H1 (cell line): Measurements from ENCODE around the gene HS6ST2.

Experiments used
- EGR1 ChIP-seq: IDR thresholded peaks from 2 replicates; pipeline ENCODE4 v1.6.1; 2011; ENCODE audit warnings: low read depth, low read length, borderline replicate concordance
- GABPA ChIP-seq: IDR thresholded peaks from 2 replicates; pipeline ENCODE4 v1.6.1; 2011; ENCODE audit warnings: mild to moderate bottlenecking, low read length, moderate library complexity, borderline replicate concordance; ENCODE audit not compliant: insufficient read depth
- POLR2A ChIP-seq, 2 experiments: IDR thresholded peaks; 1 replicate in 1 of 2; 2 replicates in 1 of 2; pipeline ENCODE4 v1.6.1; 2011; ENCODE audit warnings: low read depth in 2 of 2, low read length in 2 of 2, mild to moderate bottlenecking in 2 of 2; ENCODE audit errors: control extremely low read depth in 1 of 2
- TBP ChIP-seq: IDR thresholded peaks from 2 replicates; pipeline ENCODE4 v1.6.1; 2011; ENCODE audit warnings: low read depth, low read length, improper control_type of control experiment
- TF ChIP-seq, protein P1 (sequence below), 3 experiments: IDR thresholded peaks; 1 replicate in 2 of 3; 2 replicates in 1 of 3; pipeline versions ENCODE4 v1.5.1 to v1.6.1; 2011; ENCODE audit warnings: low read length in 3 of 3, mild to moderate bottlenecking in 3 of 3, inconsistent platforms in 2 of 3, low read depth in 1 of 3, moderate library complexity in 1 of 3; ENCODE audit not compliant: insufficient read depth in 1 of 3; ENCODE audit errors: control extremely low read depth in 1 of 3
- TF ChIP-seq, protein P2 (sequence below): IDR thresholded peaks from 2 replicates; pipeline ENCODE4 v1.6.1; 2012; ENCODE audit warnings: inconsistent platforms

DNA sequence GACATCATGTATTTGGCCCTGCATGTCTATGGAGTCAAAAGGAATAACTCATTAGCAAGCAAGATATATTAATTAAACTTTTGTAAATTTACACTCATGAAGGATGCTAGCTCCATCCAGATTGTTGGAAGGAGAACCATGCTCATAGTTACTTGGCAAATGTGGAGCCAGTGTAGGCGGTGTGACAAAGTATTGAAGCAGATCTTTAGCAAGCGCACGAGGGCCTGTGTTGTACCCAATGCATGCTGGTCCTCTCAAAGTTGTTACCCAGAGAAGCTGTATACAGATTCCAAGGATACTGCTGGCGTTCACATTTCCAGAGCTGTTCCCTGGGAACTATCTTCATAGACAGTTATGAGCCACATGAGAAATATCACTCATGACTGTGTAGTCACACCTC, 273.2 kb downstream of the HS6ST2 start:
- no peak for TF ChIP-seq EGR1
- no peak for TF ChIP-seq TBP
- TF ChIP-seq GABPA, result no peak
- TF ChIP-seq, protein P1, sequence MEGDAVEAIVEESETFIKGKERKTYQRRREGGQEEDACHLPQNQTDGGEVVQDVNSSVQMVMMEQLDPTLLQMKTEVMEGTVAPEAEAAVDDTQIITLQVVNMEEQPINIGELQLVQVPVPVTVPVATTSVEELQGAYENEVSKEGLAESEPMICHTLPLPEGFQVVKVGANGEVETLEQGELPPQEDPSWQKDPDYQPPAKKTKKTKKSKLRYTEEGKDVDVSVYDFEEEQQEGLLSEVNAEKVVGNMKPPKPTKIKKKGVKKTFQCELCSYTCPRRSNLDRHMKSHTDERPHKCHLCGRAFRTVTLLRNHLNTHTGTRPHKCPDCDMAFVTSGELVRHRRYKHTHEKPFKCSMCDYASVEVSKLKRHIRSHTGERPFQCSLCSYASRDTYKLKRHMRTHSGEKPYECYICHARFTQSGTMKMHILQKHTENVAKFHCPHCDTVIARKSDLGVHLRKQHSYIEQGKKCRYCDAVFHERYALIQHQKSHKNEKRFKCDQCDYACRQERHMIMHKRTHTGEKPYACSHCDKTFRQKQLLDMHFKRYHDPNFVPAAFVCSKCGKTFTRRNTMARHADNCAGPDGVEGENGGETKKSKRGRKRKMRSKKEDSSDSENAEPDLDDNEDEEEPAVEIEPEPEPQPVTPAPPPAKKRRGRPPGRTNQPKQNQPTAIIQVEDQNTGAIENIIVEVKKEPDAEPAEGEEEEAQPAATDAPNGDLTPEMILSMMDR (IDR thresholded peaks at IDR 0.05; ENCODE audit: control extremely low read depth in 1 of 3, insufficient read depth in 1 of 3, low read depth in 1 of 3, low read length in 3 of 3), result no peak
- no peak for TF ChIP-seq POLR2A (IDR thresholded peaks at IDR 0.05; ENCODE audit: control extremely low read depth in 1 of 2, low read depth in 2 of 2, low read length in 2 of 2)
- TF ChIP-seq, protein P2, sequence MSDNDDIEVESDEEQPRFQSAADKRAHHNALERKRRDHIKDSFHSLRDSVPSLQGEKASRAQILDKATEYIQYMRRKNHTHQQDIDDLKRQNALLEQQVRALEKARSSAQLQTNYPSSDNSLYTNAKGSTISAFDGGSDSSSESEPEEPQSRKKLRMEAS, result no peak
